ENCODE data around the gene UNC79.

The UNC79 gene

DNA sequence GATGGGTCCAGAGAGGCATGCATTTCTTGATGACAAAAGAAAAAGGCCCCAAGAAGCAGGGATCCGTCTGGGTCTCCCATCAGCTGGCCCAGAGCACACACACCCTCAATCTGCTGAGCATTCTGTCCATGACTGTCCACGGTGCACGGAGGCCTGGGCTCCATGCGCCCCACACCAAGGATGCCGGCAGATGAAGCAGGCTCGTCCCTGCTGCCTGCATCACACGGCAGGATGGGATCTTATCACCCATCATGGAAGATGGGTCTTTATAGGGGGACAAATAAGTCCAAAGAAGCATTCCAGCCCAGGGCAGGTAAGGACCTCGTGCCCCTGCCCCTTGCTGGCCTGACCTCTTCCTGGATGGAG lies 297.9 kb downstream of the UNC79 start:
- DNase-seq (ENCODE audit: low spot score) = no peak

DNA sequence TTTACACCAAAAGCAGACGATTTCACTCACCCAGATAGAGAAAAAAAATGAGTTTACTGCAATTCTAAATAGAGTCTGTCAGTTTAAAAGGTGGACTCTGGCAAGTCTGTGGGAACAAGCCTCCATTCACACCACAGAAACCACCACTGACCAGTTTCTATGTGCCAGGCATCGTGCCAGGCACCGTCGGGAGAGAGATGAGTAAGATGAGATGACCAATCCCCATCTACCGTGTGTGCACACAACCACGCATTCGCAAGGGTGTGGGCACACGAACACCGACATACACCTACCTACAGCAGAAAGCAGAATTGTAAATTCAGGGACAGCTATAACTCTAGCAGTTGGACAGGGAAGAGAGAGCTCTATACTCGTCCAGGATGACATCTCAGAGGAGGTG lies 299.3 kb downstream of the UNC79 start:
- no peak for DNase-seq (ENCODE audit: low spot score)

DNA sequence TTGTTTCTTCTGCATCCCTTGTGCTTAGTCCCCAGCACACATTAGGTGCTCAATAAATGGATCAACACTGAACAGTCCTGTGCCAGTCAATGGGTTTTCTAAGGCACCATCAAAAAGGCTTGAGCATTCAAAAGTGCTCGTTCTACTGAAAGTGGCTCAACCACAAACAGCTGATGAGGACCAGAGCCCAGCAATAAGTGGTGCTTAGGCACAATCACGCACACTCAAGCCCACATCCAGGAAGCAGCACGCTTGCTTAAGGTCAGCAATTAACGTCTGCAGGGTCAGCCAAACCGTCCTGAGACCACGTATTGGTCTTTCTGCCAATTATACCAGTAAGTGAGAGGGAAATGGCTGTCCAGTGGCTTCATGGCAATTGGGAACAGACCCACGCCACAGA lies 301.0 kb downstream of the UNC79 start:
- DNase-seq (ENCODE audit: low spot score) = no peak

DNA sequence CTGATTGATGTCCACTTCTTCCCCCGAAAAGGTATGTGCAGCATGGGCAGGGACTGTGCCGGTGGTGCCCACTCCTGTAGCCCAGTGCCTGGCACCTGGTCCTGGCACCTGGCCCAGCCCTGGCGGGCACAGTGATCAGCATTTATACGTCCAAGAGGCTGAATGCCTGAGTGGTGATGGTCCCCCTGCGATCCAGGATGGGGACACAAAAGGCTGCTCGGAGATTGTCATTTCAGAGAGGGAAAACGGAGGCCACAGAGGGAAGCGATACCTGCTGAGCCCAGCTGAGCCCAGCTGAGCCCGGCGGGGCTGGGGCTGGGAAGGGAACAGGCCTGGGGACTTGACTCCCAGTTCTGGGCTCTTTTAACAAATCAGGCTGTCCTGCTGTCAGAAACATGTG lies 301.8 kb downstream of the UNC79 start:
- DNase-seq (ENCODE audit: low spot score) = no peak

DNA sequence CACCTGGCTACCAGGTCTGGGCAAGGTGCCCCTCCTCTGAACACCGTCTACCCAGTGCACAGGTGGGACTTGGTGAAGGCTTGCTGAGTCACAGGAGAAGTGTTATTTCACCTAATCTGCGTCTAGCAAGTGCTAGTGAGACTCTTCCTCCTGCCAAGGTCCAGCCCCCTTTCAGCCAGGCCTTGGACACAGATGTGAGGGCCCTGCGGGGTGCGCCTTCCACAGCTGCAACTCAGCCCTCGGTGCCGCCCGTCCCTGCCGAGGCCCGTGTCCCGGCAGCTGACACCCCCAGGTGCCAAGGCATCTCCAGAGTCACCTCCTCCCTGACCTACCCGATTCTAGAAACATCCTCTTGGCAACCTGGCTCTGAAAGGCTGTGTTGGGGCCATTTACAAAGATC lies 302.5 kb downstream of the UNC79 start:
- DNase-seq (ENCODE audit: low spot score) = no peak

DNA sequence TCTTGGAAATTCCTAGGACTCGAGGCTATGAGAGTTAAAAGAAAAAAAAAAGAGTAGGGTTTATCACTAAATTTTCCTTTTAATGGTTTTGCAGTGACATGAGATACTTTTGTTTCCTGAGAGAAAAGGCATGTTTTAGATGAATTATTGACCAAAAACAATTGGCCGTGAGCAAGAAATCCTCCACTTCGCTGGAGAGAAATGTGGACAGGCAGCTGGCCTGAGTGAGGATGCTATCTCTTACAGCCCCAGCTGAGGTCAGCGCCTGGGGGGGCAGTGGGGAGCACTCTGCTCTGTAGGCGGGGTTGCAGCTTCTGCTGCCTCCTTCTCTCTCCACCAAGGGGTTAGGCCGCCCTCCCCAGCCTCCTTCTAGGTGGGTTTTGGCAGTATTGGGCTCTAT lies 302.9 kb downstream of the UNC79 start:
- no peak for DNase-seq (ENCODE audit: low spot score)

DNA sequence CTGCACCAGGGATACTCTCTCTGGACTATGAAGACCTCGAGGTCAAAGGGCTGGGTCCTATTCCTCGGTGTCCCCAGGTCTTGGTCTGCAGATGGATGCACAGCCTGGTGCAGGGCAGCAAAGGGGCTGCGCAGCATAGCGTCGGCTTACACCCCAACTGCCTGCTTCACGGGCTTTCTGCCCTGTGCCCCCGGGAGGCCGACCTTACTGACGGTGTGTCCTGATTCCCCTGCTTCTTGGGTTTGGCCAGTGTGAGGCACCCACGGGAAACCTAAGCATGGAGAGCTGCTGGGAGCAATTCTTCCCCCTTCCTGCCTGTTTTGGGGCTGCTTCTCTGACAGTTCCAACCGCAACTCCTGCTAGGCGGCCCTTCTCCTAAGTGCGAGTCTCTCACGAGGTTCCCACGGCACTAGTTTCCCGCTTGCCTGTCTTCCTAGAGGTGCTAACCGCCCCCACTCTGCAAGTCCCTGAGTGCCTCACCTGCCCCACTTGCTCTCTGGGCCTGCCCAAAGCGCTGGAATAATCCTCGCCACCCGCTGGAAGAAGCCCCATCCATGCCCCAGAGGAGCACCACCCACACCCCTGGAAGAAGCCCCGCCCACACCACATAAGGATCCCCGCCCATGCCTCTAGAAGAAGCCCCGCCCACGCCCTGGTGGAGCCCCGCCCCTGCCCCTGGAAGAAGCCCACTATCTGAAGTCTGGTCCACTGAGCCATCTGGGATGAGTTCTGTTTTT lies 303.5 kb downstream of the UNC79 start:
- no peak for DNase-seq (ENCODE audit: low spot score)

DNA sequence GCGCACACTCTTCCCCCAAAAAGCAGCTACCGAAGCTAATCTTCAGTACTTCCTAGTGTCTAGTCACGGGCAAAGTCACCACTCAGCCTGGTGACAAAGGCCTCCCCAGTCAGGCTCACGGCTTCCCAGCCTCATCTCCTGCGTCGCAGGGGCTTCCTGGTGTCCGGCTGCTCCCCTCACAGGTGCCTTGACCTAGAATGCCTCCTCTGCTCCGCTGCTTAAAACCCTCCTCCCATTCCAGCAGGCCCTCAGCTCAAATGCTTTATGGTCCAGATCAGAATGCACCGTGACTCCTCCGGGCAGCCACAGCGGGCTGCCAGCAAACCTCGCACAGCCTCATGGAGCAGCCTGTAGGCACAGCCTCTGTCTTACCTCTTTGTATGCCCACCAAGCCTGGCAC lies 304.5 kb downstream of the UNC79 start:
- DNase-seq (ENCODE audit: low spot score) = no peak

DNA sequence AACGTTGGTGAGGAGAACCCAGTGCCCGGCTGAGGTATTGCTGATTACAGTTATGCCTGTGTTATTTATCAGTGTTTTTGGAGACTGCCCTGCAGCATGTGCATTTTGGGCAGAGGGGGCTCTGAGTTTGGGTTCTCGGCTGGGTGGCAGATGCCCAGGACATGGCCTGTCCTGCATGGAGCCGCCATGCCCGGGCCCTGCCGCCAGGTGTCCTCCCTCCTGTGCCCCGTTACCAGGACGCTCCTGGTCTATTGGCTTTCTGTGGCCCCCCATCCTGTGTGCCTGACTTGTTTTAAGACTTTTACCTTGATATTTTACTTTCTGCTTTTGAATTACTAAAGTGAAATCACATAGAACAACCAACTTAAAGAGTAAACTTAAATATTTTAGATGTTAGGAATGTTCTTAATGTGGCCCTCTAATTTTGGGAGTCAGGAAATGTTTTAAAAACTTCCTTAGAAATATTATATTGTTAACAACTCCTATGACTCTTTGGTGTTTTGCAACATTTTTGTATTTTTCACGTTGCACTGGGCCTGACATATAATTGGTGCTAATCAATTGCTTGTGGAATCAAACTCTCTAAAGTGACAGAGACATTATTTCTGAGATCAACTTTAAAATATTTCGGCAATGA lies 305.8 kb downstream of the UNC79 start:
- no peak for DNase-seq (ENCODE audit: low spot score)

DNA sequence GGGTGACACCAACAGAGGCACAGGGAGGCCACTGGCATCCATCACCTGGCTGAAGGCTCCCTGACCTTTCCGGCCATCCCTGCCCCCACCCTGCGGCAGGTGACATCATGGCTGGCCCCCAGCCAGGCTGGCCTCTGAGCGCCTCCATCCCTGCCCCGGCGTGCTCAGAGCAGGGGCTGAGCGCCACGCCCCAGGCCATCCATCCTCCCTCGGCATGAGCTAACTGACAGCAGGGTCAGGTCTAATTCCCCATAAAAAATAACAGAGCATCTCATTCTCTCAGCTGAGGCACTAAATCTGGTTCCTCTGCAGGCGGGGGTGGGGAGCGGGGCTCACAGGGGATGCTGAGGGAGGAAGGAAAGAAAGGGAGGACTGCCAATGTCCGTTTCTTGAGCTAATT lies 306.9 kb downstream of the UNC79 start:
- DNase-seq (ENCODE audit: low spot score) = no peak

DNA sequence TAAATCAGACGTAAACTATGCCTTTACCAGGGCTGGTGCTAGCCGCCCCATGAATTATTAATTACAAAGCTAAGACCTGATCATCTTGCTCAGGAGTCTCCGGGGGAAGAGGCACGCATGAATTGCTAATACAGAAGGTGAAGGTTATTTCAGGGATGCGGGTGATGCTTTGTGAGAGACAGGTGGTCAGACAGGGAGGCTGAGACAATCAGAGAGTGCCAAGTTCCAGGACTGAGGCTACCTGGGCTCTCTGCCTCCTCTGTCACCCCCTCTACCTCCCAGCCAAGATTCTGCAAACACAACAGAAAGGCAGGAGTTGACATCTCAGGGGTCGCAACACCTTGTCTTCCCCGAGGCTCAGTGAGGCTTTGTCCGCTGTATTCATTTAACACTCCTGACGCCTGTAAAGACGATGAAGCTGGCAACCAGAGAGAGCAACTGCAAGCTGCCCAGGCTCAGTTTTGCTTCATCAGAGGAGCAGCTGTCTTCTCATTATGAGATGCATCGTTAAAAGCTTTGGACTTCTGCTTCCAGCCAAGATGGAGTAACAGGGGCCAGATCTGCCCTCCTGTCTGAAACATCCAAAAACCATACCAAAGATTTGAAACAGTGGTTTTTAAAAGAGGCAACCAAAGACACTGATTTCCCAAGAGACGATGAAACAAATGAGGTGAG lies 311.0 kb downstream of the UNC79 start:
- DNase-seq (ENCODE audit: low spot score) = no peak

DNA sequence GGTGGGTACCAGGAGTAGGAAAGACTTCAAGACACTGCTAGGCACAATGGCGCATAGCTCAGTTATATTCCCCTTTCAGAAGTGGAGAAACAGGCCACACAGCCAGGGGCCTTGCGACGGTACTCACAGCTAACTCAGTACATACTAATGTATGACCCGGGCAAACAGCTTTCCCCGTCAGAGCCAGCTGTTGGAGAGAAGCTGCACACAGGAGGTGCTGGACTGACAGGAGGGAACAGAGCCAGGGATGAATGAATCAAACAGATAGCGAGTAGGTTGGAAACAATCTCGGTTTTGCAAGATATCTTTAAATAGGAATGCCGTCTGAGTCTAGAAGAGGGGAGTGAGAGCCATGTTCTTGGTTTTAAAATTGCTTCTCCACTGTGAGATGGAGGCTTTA lies 312.0 kb downstream of the UNC79 start:
- no peak for DNase-seq (ENCODE audit: low spot score)

DNA sequence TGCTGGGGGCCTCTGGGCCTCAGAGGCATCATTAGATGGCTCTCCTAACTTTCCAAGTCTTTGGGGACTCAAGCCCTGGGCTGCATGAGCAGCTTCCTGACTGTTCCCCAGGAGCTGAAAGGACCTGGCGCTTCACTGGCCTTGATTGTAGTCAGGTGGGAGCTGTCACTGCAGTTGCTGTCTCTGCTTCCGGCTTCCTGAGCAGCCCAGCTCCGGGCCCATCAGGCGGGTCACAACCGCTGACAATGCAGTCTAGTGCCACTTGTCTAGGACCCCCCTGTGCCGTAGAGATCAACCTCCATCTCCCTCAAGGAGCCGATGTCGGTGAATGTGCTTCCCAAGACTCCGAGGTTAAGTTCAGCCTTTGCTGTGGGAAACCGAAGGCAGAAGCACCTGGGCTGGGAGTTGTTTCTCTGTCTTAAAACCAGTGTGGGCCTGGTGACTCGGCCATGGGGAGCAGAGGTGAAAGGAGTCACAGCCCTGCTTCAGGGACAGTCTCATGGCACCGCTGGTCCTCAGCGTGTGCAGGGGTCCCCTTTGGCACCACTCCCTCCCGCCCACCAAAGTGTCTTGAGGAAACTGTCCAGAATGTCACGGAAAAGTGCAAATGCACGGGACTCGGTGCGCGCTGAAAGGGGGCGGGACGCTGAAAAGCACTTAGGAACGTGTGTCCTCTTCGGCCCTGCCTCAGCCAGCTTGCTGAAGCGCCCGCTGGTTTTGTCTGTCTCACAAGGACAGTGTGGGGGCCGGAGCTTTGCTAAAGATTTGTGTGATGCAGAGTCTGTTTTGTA lies 312.7 kb downstream of the UNC79 start:
- no peak for DNase-seq (ENCODE audit: low spot score)

DNA sequence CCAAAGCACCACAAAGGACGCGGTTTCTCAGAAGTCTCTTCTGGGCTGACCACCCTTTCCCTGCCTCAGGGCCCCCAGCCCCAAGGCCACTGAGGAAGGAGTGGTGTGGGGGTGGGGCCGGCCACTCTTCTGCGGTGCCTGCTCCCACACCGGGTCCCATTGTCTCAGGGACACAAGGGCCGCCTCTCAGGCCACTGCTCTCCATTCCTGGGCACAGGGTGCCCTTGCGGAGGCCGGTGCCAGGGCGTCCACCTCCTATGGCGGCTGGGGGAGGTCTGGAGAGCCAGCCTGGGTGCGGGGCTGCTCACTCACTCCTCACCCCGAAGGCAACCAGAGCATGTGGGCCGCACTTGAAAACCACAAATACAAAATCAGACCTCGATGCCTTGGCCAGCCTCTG lies 313.4 kb downstream of the UNC79 start:
- DNase-seq (ENCODE audit: low spot score) = no peak

DNA sequence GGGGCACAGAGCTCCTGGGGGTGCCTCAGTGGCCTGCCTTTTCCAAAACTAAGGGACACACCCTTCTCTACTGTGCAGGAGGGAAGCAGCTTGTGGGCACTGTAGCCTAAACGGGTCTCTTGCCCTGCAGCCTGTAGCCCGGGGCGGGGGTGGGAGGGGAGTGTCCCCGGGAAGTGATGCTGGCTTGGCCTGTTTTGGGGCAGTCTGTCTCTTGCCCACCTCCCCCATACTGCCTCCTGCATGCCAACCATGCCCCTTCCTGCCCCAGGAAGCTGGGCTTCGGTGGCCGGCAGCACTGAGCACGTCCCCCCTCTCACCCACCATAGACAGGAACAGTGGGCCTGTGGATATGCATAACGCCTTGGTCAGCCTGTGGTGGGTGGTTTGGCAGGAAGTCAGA lies 314.1 kb downstream of the UNC79 start:
- DNase-seq (ENCODE audit: low spot score) = no peak

DNA sequence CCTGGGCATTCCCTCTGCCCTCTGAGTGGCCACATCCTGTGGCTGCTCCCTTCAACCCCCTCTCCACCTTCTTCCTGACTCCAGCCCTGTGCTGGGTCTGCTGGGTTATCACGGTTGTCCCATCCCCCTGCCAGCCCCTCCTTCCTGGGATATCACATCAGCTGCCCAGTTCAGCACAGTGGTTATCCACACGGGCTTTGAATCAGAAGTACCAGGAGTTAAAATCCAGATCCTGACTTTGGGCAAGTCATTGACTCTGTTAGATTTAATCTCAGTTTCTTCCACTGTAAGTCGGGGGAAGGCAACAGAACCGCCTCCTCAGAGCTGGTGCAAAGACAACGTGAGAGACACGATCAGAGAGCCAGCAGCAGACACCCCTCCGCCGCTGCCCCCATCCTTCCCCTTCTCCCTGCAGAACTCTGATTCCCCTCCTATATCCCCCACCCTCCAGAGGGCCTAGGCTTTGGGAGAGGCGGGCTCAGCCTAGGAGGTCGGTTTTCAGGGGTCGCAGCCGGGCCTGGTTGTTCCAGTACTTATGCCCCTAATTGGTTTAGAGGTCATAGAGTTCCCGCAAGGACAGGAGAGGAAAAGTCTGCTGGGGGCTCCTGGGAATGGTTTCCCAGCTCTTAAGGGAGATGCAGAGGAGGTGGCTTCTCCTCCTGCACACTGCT lies 315.0 kb downstream of the UNC79 start:
- DNase-seq (ENCODE audit: low spot score) = no peak

DNA sequence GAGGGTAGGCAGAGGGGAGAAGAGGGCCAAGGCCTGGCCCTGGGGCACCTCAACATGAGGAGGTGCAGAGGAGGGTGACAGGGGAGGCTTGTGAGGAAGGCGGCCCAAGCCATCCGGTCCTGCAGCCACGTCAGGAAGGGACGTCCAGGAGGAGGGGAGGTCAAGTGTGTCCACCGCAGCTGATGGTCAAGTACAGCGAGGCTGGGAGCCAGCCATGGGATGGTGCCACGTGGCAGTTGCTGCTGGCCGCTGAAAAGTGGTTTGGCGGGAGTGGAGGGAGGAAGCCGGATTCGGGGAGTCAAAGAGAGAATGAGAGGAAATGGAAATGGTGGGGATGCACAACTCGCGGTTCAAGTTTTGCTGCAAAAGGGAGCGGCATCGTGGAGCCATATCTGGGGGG lies 316.4 kb downstream of the UNC79 start:
- no peak for DNase-seq (ENCODE audit: low spot score)

DNA sequence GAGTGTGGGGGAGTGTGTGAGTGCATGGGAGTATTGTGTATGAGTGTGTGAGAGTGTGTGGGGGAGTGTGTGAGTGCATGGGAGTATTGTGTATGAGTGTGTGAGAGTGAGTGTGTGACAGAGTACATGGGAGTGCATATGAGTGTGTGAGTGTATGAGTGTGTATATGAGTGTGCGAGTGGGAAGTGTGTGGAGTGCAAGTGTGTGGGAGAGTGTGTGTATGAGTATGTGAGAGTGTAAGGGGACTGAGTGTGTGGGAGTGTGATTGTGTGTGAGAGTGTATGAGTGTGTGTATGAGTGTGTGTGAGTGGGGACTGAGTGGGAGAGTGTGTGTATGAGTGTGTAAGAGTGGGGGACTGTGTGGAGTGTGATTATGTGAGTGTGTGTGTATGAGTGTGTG lies 316.8 kb downstream of the UNC79 start:
- DNase-seq (ENCODE audit: low spot score) = no peak

DNA sequence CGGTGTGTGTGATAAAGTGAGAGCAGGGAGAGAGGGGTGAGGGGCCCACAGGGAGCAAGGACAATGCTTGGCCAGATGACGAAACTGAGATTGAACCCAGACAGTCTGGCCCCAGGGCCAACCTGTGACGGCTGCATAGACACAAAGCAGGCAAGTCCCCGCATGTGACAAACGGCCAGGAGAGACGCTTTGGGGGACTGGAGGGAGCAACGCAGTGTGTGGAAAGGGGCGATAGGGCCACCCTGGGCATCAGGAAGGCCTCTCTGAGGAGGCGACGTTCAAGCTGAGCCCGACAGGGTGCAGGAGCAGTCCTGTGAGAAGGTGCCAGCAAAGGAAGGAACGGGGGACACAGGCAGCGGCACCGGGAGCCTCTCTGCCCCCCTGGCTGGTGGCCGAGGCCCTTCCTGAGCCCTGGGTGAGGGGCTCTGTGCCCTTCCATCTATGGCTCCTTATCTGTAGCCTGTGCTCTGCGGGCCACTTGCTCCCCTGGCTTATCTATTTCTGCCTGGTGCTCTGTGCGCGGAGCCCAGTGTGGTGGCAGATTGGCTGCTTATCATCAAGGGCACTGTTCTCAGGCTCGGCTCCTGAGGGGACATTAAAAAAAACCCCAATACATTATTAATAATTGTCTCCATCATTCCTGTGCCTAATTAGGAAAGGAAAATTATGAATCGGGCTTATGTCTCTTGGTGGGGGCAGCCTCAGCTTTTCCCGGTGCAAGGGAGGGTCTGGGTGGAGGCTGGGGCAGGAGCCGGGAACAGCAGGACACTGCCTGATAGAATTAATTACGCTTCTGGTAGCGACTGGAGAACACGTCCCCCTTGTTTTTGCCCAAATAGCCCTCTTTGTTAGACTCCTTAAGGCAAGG lies 317.7 kb downstream of the UNC79 start:
- no peak for DNase-seq (ENCODE audit: low spot score)

DNA sequence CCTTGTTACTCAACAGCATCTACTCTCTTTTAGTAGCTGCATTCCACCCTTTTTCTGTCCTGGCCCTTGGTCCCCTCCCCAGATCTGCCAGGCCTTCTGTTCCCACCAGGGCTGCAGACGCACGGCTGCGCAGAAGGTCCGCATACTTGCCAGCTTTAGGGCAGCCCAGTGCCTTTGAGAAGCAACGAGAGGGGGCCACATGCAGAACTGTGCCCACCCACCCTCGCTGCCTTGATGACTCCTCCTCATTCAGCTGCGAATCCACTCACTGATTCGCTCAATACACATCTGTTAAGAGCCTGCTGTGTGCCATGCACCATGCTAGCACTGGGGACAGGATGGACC lies 318.3 kb downstream of the UNC79 start:
- DNase-seq (ENCODE audit: low spot score) = no peak

DNA sequence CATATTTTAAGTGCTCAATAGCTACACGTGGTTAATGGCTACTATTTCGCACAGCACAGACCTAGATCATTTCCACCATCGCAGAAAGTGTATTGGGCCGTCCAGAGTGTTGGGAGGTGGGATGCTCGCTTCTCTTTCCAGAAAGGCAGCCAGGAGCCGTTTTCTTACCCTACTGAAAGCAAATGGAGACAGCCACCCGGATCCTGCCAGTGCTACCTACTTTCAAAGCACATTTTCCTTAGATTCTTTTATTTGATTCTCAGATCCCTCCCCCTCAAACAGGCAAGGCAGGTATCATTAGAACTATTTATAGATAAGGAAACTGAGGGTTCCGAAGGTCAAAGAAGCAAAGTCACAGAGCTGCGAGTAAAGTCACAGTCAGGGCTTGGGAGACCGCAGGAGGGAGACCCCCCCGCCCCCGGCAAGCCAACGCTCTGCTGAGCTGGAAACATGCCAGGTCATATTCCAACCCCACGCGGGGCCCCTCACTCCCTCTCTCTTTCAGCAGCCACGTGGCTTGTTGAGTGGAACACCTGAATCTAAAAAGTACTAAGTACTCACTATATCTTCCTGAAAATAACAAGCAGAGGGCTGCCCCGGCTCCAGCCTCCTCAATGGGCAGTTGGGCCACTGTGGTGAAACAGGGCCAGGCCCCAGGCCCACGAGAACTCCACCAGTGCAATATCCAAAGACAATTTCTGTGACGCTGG lies 321.4 kb downstream of the UNC79 start:
- DNase-seq (ENCODE audit: low spot score) = no peak
